Measurements from ENCODE around the gene ATP2A1. TPM values are rescaled to one million over a fixed set of nuclear protein-coding genes. Genes with fewer than 3 reads are reported as not detected.
"Not testable (repeated sequence)": the region's sequence is repeated elsewhere in the genome, so short reads cannot be mapped to it uniquely, and the experiment has no call there.

The ATP2A1 gene
- total RNA-seq, 2 experiments from 2014 or later: 3.3 to 3.8 TPM

- intact Hi-C loops (cut with micrococcal nuclease): loop anchor here (5.0 kb wide), 1 partner anchor 44 kb away; the partner anchor contains the start of gene RABEP2
- Mint-ChIP-seq H3K4me3 (no peak overlapping the region), H3K4me1 (ENCODE audit: low read depth) (peaks cover 19% of the 10 kb centered on the region), H3K36me3 (no peaks in the 10 kb centered on the region), H3K27me3 (peaks cover 7% of the 10 kb centered on the region), H3K9me3 (no peaks in the 10 kb centered on the region), H3K27ac (no peak overlapping the region)
- POLR2A ChIA-PET: no interaction called here
- DNase-seq: no peak
- CTCF ChIA-PET: interaction anchor here (1.4 kb wide), 1 partner anchor 10 kb away, joined by 3 read pairs; no protein-coding TSS in a partner anchor
Observed at GRCh38 chr16:28883221-28883996, 5.1 kb downstream of the ATP2A1 start.

GRCh38 chr16:28884045-28884444 lies 5.8 kb downstream of the ATP2A1 start:
- CTCF ChIA-PET: interaction anchor here (1.4 kb wide), 1 partner anchor 11 kb away, joined by 3 read pairs; no protein-coding TSS in a partner anchor
- POLR2A ChIA-PET: no interaction called here
- H3K4me1 Mint-ChIP-seq (ENCODE audit: low read depth): peaks cover 13% of the 10 kb centered on the region
- no peak overlapping the region for H3K4me3 Mint-ChIP-seq
- intact Hi-C loops (cut with micrococcal nuclease): loop anchor here (5.0 kb wide), 1 partner anchor 43 kb away; the partner anchor contains the start of gene RABEP2
- no peak overlapping the region for H3K27ac Mint-ChIP-seq
- H3K9me3 Mint-ChIP-seq: no peaks in the 10 kb centered on the region
- no peak for DNase-seq
- no peaks in the 10 kb centered on the region for H3K36me3 Mint-ChIP-seq
- H3K27me3 Mint-ChIP-seq: peaks cover 7% of the 10 kb centered on the region

- Mint-ChIP-seq H3K9me3 (no peaks in the 10 kb centered on the region), H3K4me3 (no peak overlapping the region), H3K36me3 (no peaks in the 10 kb centered on the region), H3K27ac (no peak overlapping the region), H3K4me1 (ENCODE audit: low read depth) (no peaks in the 10 kb centered on the region), H3K27me3 (no peaks in the 10 kb centered on the region)
- ChIA-PET CTCF (interaction anchor here (0.6 kb wide), 1 partner anchor 8 kb away, joined by 3 read pairs; no protein-coding TSS in a partner anchor), POLR2A (interaction anchor here (1.0 kb wide), 1 partner anchor 27 kb away, joined by 3 read pairs; no protein-coding TSS in a partner anchor)
- intact Hi-C loops (cut with micrococcal nuclease): no loop called here
- DNase-seq: no peak
Observed at GRCh38 chr16:28886945-28887344, 8.7 kb downstream of the ATP2A1 start.

- POLR2A ChIA-PET: interaction anchor here (0.6 kb wide), 2 partner anchors 36 to 63 kb away, joined by 3 to 4 read pairs; no protein-coding TSS in a partner anchor
- H3K4me1 Mint-ChIP-seq (ENCODE audit: low read depth); intact Hi-C loops (cut with micrococcal nuclease); H3K9me3 Mint-ChIP-seq; H3K4me3 Mint-ChIP-seq; H3K27me3 Mint-ChIP-seq; DNase-seq; H3K27ac Mint-ChIP-seq; H3K36me3 Mint-ChIP-seq; CTCF ChIA-PET: not testable (repeated sequence)
Observed at GRCh38 chr16:28890355-28890754, 12.1 kb downstream of the ATP2A1 start.

- Mint-ChIP-seq H3K27me3 (no peaks in the 10 kb centered on the region), H3K4me1 (ENCODE audit: low read depth) (no peaks in the 10 kb centered on the region), H3K4me3 (no peak overlapping the region), H3K9me3 (no peaks in the 10 kb centered on the region), H3K36me3 (no peaks in the 10 kb centered on the region), H3K27ac (no peak overlapping the region)
- POLR2A ChIA-PET: no interaction called here
- CTCF ChIA-PET: interaction anchor here (1.8 kb wide), 1 partner anchor 53 kb away, joined by 7 read pairs; no protein-coding TSS in a partner anchor
- no peak for DNase-seq
- intact Hi-C loops (cut with micrococcal nuclease): no loop called here
Observed at GRCh38 chr16:28891964-28892890, 13.9 kb downstream of the ATP2A1 start.

- ChIA-PET POLR2A (no interaction called here), CTCF (interaction anchor here (0.6 to 1.8 kb wide), 2 partner anchors 52 to 75 kb away, joined by 3 to 7 read pairs; no protein-coding TSS in a partner anchor)
- intact Hi-C loops (cut with micrococcal nuclease): no loop called here
- Mint-ChIP-seq H3K4me1 (ENCODE audit: low read depth) (no peaks in the 10 kb centered on the region), H3K36me3 (no peaks in the 10 kb centered on the region), H3K27ac (no peak overlapping the region), H3K27me3 (no peaks in the 10 kb centered on the region), H3K9me3 (no peaks in the 10 kb centered on the region), H3K4me3 (no peak overlapping the region)
- DNase-seq: no peak
Observed at GRCh38 chr16:28893291-28893690, 15.0 kb downstream of the ATP2A1 start.

GRCh38 chr16:28895609-28896008 lies 17.3 kb downstream of the ATP2A1 start:
- POLR2A ChIA-PET: no interaction called here
- Mint-ChIP-seq H3K36me3 (no peaks in the 10 kb centered on the region), H3K27ac (no peak overlapping the region), H3K9me3 (no peaks in the 10 kb centered on the region), H3K4me1 (ENCODE audit: low read depth) (no peaks in the 10 kb centered on the region), H3K4me3 (no peak overlapping the region), H3K27me3 (no peaks in the 10 kb centered on the region)
- CTCF ChIA-PET: interaction anchor here (0.6 kb wide), 1 partner anchor 9 kb away, joined by 3 read pairs; no protein-coding TSS in a partner anchor
- DNase-seq: no peak
- intact Hi-C loops (cut with micrococcal nuclease): no loop called here

GRCh38 chr16:28897826-28898225 lies 19.5 kb downstream of the ATP2A1 start:
- CTCF ChIA-PET: interaction anchor here (1.0 kb wide), 1 partner anchor 48 kb away, joined by 4 read pairs; no protein-coding TSS in a partner anchor
- H3K27ac Mint-ChIP-seq: no peak overlapping the region

GRCh38 chr16:28898266-28898665 lies 20.0 kb downstream of the ATP2A1 start:
- H3K36me3 Mint-ChIP-seq: no peaks in the 10 kb centered on the region
- no peak overlapping the region for H3K27ac Mint-ChIP-seq
- H3K27me3 Mint-ChIP-seq: no peaks in the 10 kb centered on the region
- H3K9me3 Mint-ChIP-seq: no peaks in the 10 kb centered on the region
- DNase-seq: no peak
- POLR2A ChIA-PET: no interaction called here
- CTCF ChIA-PET: interaction anchor here (0.6 kb wide), 1 partner anchor 34 kb away, joined by 3 read pairs; no protein-coding TSS in a partner anchor
- no peak overlapping the region for H3K4me3 Mint-ChIP-seq
- no peaks in the 10 kb centered on the region for H3K4me1 Mint-ChIP-seq (ENCODE audit: low read depth)
- intact Hi-C loops (cut with micrococcal nuclease): no loop called here

More at GRCh38 chr16:28897826-28898225, 19.5 kb downstream of the ATP2A1 start:
- POLR2A ChIA-PET: no interaction called here
- Mint-ChIP-seq H3K27me3 (no peaks in the 10 kb centered on the region), H3K4me1 (ENCODE audit: low read depth) (no peaks in the 10 kb centered on the region), H3K4me3 (no peak overlapping the region), H3K36me3 (no peaks in the 10 kb centered on the region), H3K9me3 (no peaks in the 10 kb centered on the region)
- no peak for DNase-seq
- intact Hi-C loops (cut with micrococcal nuclease): no loop called here

- no peak overlapping the region for H3K27ac Mint-ChIP-seq
- intact Hi-C loops (cut with micrococcal nuclease): no loop called here
- POLR2A ChIA-PET: no interaction called here
- H3K27me3 Mint-ChIP-seq: no peaks in the 10 kb centered on the region
- no peaks in the 10 kb centered on the region for H3K36me3 Mint-ChIP-seq
- H3K4me3 Mint-ChIP-seq: no peak overlapping the region
- no peaks in the 10 kb centered on the region for H3K4me1 Mint-ChIP-seq (ENCODE audit: low read depth)
- no peaks in the 10 kb centered on the region for H3K9me3 Mint-ChIP-seq
- DNase-seq: no peak
- CTCF ChIA-PET: interaction anchor here (0.6 kb wide), 1 partner anchor 34 kb away, joined by 3 read pairs; no protein-coding TSS in a partner anchor
Observed at GRCh38 chr16:28898942-28899341, 20.7 kb downstream of the ATP2A1 start.

GRCh38 chr16:28899882-28900590 lies 21.7 kb downstream of the ATP2A1 start:
- Mint-ChIP-seq H3K9me3 (no peaks in the 10 kb centered on the region), H3K36me3 (no peaks in the 10 kb centered on the region), H3K4me1 (ENCODE audit: low read depth) (no peaks in the 10 kb centered on the region), H3K27me3 (no peaks in the 10 kb centered on the region), H3K27ac (no peak overlapping the region), H3K4me3 (no peak overlapping the region)
- no peak for DNase-seq
- intact Hi-C loops (cut with micrococcal nuclease): no loop called here
- ChIA-PET CTCF (no interaction called here), POLR2A (no interaction called here)
